H1 (cell line): ENCODE measurements around the gene CDK5RAP2. TPM values are rescaled to one million over a fixed set of nuclear protein-coding genes. Genes with fewer than 3 reads are reported as not detected.

ENCODE experiments used
- CTCF ChIA-PET: fragments of 300-600 bp; sonication (Branson Sonifier 250); formaldehyde crosslinking; loops from one replicate; lab custom pipeline; 2021; ENCODE audit not compliant: partially characterized antibody; lab: Charles Lee
- POLR2A ChIA-PET: fragments of 300-600 bp; sonication (Branson Sonifier 250); formaldehyde crosslinking; loops from one replicate; lab custom pipeline; 2021; ENCODE audit warnings: inconsistent platforms; ENCODE audit not compliant: partially characterized antibody; lab: Charles Lee
- DNase-seq, 2 experiments: peaks; one replicate each; pipeline versions ENCODE4 v3.0.0 to v3.0.0-alpha.2; 2010 to 2022; ENCODE audit warnings: low spot score in 2 of 2, low read depth in 1 of 2, mixed read lengths in 1 of 2
- FAIRE-seq: peaks from 2 replicates; lab custom pipeline; 2011; peaks lifted over from hg19 to GRCh38; lab: Jason Lieb, UNC
- H2AFZ ChIP-seq: 2 replicates; pipeline ENCODE4 v1.8.1; 2012; ENCODE audit warnings: low read length, inconsistent platforms
- H2AK5ac ChIP-seq: 2 replicates; pipeline ENCODE4 v1.6.1; 2013; ENCODE audit warnings: low read depth, low read length
- H2BK120ac ChIP-seq: replicated peaks from 2 replicates; pipeline ENCODE3; 2013; ENCODE audit warnings: low read depth, low read length, inconsistent platforms
- H2BK12ac ChIP-seq: 2 replicates; pipeline ENCODE4 v1.6.1; 2013; ENCODE audit warnings: low read depth, low read length
- H2BK15ac ChIP-seq: 2 replicates; pipeline ENCODE4 v1.6.1; 2013; ENCODE audit warnings: low read length
- H2BK20ac ChIP-seq: 2 replicates; pipeline ENCODE4 v1.6.1; 2013; ENCODE audit warnings: low read length
- H2BK5ac ChIP-seq: 2 replicates; pipeline ENCODE4 v1.6.1; 2013; ENCODE audit warnings: low read depth, low read length
- H3K14ac ChIP-seq: 2 replicates; pipeline ENCODE4 v1.6.1; 2013; ENCODE audit warnings: inconsistent platforms; ENCODE audit not compliant: insufficient read length
- H3K18ac ChIP-seq: 2 replicates; pipeline ENCODE4 v1.6.1; 2013; ENCODE audit warnings: low read length; ENCODE audit errors: extremely low read depth
- H3K23ac ChIP-seq: 2 replicates; pipeline ENCODE4 v1.6.1; 2013; ENCODE audit warnings: inconsistent platforms; ENCODE audit not compliant: insufficient read length
- H3K23me2 ChIP-seq: 2 replicates; pipeline ENCODE4 v1.6.1; 2013; ENCODE audit warnings: low read depth, low read length
- H3K27ac ChIP-seq: 2 replicates; pipeline ENCODE4 v1.6.1; 2011; ENCODE audit warnings: low read depth, low read length, inconsistent platforms
- H3K27me3 ChIP-seq, 4 experiments: replicated peaks in 1 of 4; 1 replicate in 1 of 4; 2 replicates in 3 of 4; pipeline versions ENCODE4 v1.6.1 to v1.8.1; 2011 to 2013; ENCODE audit warnings: low read length in 3 of 4, mild to moderate bottlenecking in 3 of 4, inconsistent platforms in 2 of 4, mixed read lengths in 2 of 4, moderate library complexity in 1 of 4; ENCODE audit not compliant: control insufficient read depth in 3 of 4, insufficient read depth in 3 of 4; ENCODE audit errors: extremely low read depth in 1 of 4
- H3K36me3 ChIP-seq, 4 experiments: 2 replicates each; pipeline versions ENCODE4 v1.6.1 to v1.8.1; 2011 to 2013; ENCODE audit warnings: mild to moderate bottlenecking in 4 of 4, low read length in 3 of 4, moderate library complexity in 2 of 4, control low read depth in 1 of 4, inconsistent platforms in 1 of 4; ENCODE audit not compliant: insufficient read depth in 4 of 4, control insufficient read depth in 2 of 4
- H3K4ac ChIP-seq: replicated peaks from 2 replicates; pipeline ENCODE3; 2013; ENCODE audit warnings: low read length, low read depth, mixed read lengths, inconsistent platforms; ENCODE audit not compliant: insufficient read length
- H3K4me1 ChIP-seq, 4 experiments: replicated peaks in 1 of 4; 1 replicate in 1 of 4; 2 replicates in 3 of 4; pipeline versions ENCODE4 v1.6.1 to v1.8.1; 2011 to 2013; ENCODE audit warnings: low read length in 3 of 4, inconsistent platforms in 2 of 4, mixed read lengths in 1 of 4; ENCODE audit not compliant: insufficient read depth in 4 of 4, control insufficient read depth in 3 of 4
- H3K4me2 ChIP-seq, 2 experiments: 2 replicates each; pipeline versions ENCODE4 v1.6.1 to v1.8.1; 2011 to 2013; ENCODE audit warnings: low read depth in 2 of 2, low read length in 2 of 2, control low read depth in 1 of 2, inconsistent platforms in 1 of 2, mild to moderate bottlenecking in 1 of 2; ENCODE audit not compliant: insufficient read depth in 1 of 2
- H3K4me3 ChIP-seq, 4 experiments: fragments of 200-600, 300-600 bp in 1 of 4; sonication (generic), shearing (Covaris generic), sonication (Bioruptor Twin) in 1 of 4; 2 replicates each; pipeline versions ENCODE4 v1.5.1 to v1.8.1; 2011 to 2016; ENCODE audit warnings: low read length in 4 of 4, low read depth in 3 of 4, control low read depth in 2 of 4, inconsistent platforms in 2 of 4, mild to moderate bottlenecking in 2 of 4, mixed read lengths in 1 of 4, moderate library complexity in 1 of 4; ENCODE audit not compliant: insufficient read depth in 2 of 4; ENCODE audit errors: extremely low read depth in 1 of 4
- H3K56ac ChIP-seq: replicated peaks from 2 replicates; pipeline ENCODE3; 2013; ENCODE audit warnings: low read depth, mild to moderate bottlenecking, mixed read lengths, low read length, inconsistent platforms; ENCODE audit not compliant: insufficient read length
- H3K79me1 ChIP-seq: 2 replicates; pipeline ENCODE4 v1.6.1; 2013; ENCODE audit warnings: low read depth, low read length, control low read depth
- H3K79me2 ChIP-seq, 2 experiments: 2 replicates each; pipeline versions ENCODE4 v1.6.1 to v1.8.1; 2012 to 2013; ENCODE audit warnings: low read length in 2 of 2, mild to moderate bottlenecking in 2 of 2, inconsistent platforms in 1 of 2; ENCODE audit not compliant: insufficient read depth in 2 of 2, control insufficient read depth in 1 of 2
- H3K9ac ChIP-seq, 4 experiments: replicated peaks in 1 of 4; 1 replicate in 1 of 4; 2 replicates in 3 of 4; pipeline versions ENCODE4 v1.6.1 to v1.8.1; 2011 to 2013; ENCODE audit warnings: low read depth in 3 of 4, low read length in 3 of 4, control low read depth in 2 of 4, mild to moderate bottlenecking in 2 of 4, moderate library complexity in 2 of 4, inconsistent platforms in 1 of 4; ENCODE audit errors: extremely low read depth in 1 of 4
- H3K9me3 ChIP-seq, 2 experiments: 2 replicates each; pipeline versions ENCODE4 v1.6.1 to v1.8.1; 2012 to 2013; ENCODE audit warnings: mild to moderate bottlenecking in 2 of 2, moderate library complexity in 2 of 2, control low read depth in 1 of 2, inconsistent platforms in 1 of 2, low read depth in 1 of 2, low read length in 1 of 2, mixed read lengths in 1 of 2; ENCODE audit not compliant: insufficient read depth in 2 of 2
- H4K20me1 ChIP-seq, 2 experiments: replicated peaks in 1 of 2; 2 replicates each; pipeline versions ENCODE3 to v1.8.1; 2011 to 2013; ENCODE audit warnings: inconsistent platforms in 2 of 2, low read length in 2 of 2, mild to moderate bottlenecking in 1 of 2; ENCODE audit not compliant: insufficient read depth in 2 of 2, control insufficient read depth in 1 of 2
- H4K5ac ChIP-seq: 2 replicates; pipeline ENCODE4 v1.6.1; 2013; ENCODE audit warnings: low read length, low read depth, mixed read lengths, inconsistent platforms; ENCODE audit not compliant: insufficient read length
- H4K8ac ChIP-seq: 2 replicates; pipeline ENCODE4 v1.8.0; 2013; ENCODE audit warnings: mild to moderate bottlenecking, moderate library complexity, low read length, inconsistent platforms; ENCODE audit not compliant: insufficient read depth; ENCODE audit errors: extremely low read depth
- H4K91ac ChIP-seq: replicated peaks from 2 replicates; pipeline ENCODE3; 2013; ENCODE audit warnings: low read length, mixed read lengths, inconsistent platforms; ENCODE audit not compliant: insufficient read length
- CBX8 ChIP-seq: fragments of 300-800, 300-1000 bp; sonication (generic); IDR thresholded peaks from 2 replicates; pipeline ENCODE4 v1.7.1; 2016; ENCODE audit warnings: low read depth, low read length, borderline replicate concordance
- CHD1 ChIP-seq: IDR thresholded peaks from 2 replicates; pipeline ENCODE4 v1.6.1; 2012; ENCODE audit warnings: low read depth, low read length, improper control_type of control experiment
- CTBP2 ChIP-seq: IDR thresholded peaks from 2 replicates; pipeline ENCODE4 v1.7.0; 2011; ENCODE audit warnings: borderline replicate concordance, mild to moderate bottlenecking, moderate library complexity, mixed read lengths, low read length; ENCODE audit not compliant: insufficient read depth, insufficient read length
- GTF2F1 ChIP-seq: IDR thresholded peaks from 2 replicates; pipeline ENCODE4 v1.6.1; 2012; ENCODE audit warnings: low read depth, low read length, improper control_type of control experiment, borderline replicate concordance
- HDAC2 ChIP-seq, 2 experiments: fragments of 300-600 bp in 1 of 2; sonication (generic) in 1 of 2; IDR thresholded peaks; 2 replicates each; pipeline ENCODE4 v1.6.1; 2011 to 2012; ENCODE audit warnings: low read depth in 2 of 2, low read length in 2 of 2, mild to moderate bottlenecking in 2 of 2, moderate library complexity in 2 of 2, borderline replicate concordance in 1 of 2, inconsistent platforms in 1 of 2
- KDM4A ChIP-seq: IDR thresholded peaks from one replicate; pipeline ENCODE4 v1.7.1; 2012; ENCODE audit warnings: low read depth, mild to moderate bottlenecking, moderate library complexity, low read length, inconsistent platforms; ENCODE audit not compliant: severe bottlenecking
- KDM5A ChIP-seq: fragments of 200-600 bp; IDR thresholded peaks from 2 replicates; pipeline ENCODE4 v1.7.1; 2012; ENCODE audit warnings: mild to moderate bottlenecking, low read length, inconsistent platforms, mixed read lengths
- POU5F1 ChIP-seq: IDR thresholded peaks from 2 replicates; pipeline ENCODE4 v1.6.1; 2011; ENCODE audit warnings: low read depth, mild to moderate bottlenecking, low read length, moderate library complexity
- RXRA ChIP-seq: IDR thresholded peaks from 2 replicates; pipeline ENCODE4 v1.6.1; 2011; ENCODE audit warnings: low read depth, mild to moderate bottlenecking, low read length, moderate library complexity; ENCODE audit not compliant: insufficient read depth
- SIX5 ChIP-seq: IDR thresholded peaks from 2 replicates; pipeline ENCODE4 v1.6.1; 2011; ENCODE audit warnings: mild to moderate bottlenecking, low read depth, low read length
- SP2 ChIP-seq: IDR thresholded peaks from 2 replicates; pipeline ENCODE4 v1.6.1; 2012; ENCODE audit warnings: mild to moderate bottlenecking, low read length, inconsistent platforms
- TCF12 ChIP-seq: IDR thresholded peaks from 2 replicates; pipeline ENCODE4 v1.6.1; 2011; ENCODE audit warnings: low read depth, mild to moderate bottlenecking, low read length
- TEAD4 ChIP-seq: IDR thresholded peaks from 2 replicates; pipeline ENCODE4 v1.6.1; 2012; ENCODE audit warnings: low read depth, low read length, inconsistent platforms, mixed read lengths
- WGBS, 2 experiments: shearing (Covaris generic) in 1 of 2; methylation state at CpG; one replicate each; pipeline versions ENCODE4 v1.1.6 to v1.1.7; 2013 to 2015; ENCODE audit warnings: low lambda C conversion rate in 2 of 2, mixed read lengths in 2 of 2, inconsistent platforms in 1 of 2, low coverage in 1 of 2, missing lambda C conversion rate in 1 of 2; ENCODE audit not compliant: insufficient replicate concordance in 2 of 2, insufficient coverage in 1 of 2, insufficient read length in 1 of 2; ENCODE audit errors: extremely low coverage in 1 of 2, missing lambda C conversion rate in 1 of 2; 5-methylcytosine and 5-hydroxymethylcytosine counted together
- polyA plus RNA-seq, 7 experiments: library from polyadenylated mRNA; depleted of rRNA in 3 of 7; stranded (reverse) in 5 of 7; unstranded in 2 of 7; fragments of >200 nt in 5 of 7; fragments of 200-250 nt in 2 of 7; gene quantifications; 1 replicate in 5 of 7; 2 replicates in 1 of 7; 4 replicates in 1 of 7; pipeline versions ENCODE4 v1.2.1 to v1.2.3, GENCODE V29; 2011 to 2013; ENCODE audit warnings: missing spikeins in 2 of 7, mixed read lengths in 2 of 7
- total RNA-seq: library from RNA; stranded (reverse); fragmentation: NEBNext Ultra II Directional; extraction: Animal tissue kit (Norgen Biotek cat#: 25700); gene quantifications from 2 replicates; pipeline ENCODE4 v1.2.1, GENCODE V29; 2021

The CDK5RAP2 gene
- total and polyA plus RNA-seq, 2 of the 8 experiments (the other 6 are each of a cell fraction or from before 2014, with no cell fraction given), result 19.8 to 49.4 TPM

GRCh38 chr9:120402741-120403542 is 177.0 kb downstream of the CDK5RAP2 start:
- H2AK5ac ChIP-seq, result no peak overlapping the region
- H3K79me2 ChIP-seq, result no peaks in the 10 kb centered on the region
- 0 out of 2 replicates have a peak overlapping the region, but pooled peaks have one; percentile 38 for H4K8ac ChIP-seq
- no peak overlapping the region for H3K14ac ChIP-seq
- H3K79me1 ChIP-seq, result no peaks in the 10 kb centered on the region
- DNase-seq, result no peak
- no peaks in the 10 kb centered on the region for H4K20me1 ChIP-seq
- no peak overlapping the region for H3K18ac ChIP-seq
- no peak overlapping the region for H3K4me3 ChIP-seq
- WGBS, 2 experiments, result 91% methylated on average over 12 of the region's 13 CpGs; no CpG with 5 or more reads in 1 of the 2 experiments
- no peak overlapping the region for H3K9ac ChIP-seq
- H3K9me3 ChIP-seq, result no peaks in the 10 kb centered on the region
- no peaks in the 10 kb centered on the region; a peak in 1 of 7 replicates for H3K4me1 ChIP-seq
- no peaks in the 10 kb centered on the region for H3K27me3 ChIP-seq
- H2BK20ac ChIP-seq, result no peak overlapping the region
- H2BK120ac ChIP-seq, result no peak overlapping the region
- no peak overlapping the region for H3K56ac ChIP-seq
- no peak overlapping the region for H2BK5ac ChIP-seq
- ChIA-PET CTCF (interaction anchor here (0.7 to 2.1 kb wide), 3 partner anchors 8 to 74 kb away, joined by 3 to 5 read pairs (median 3); no protein-coding TSS in a partner anchor), POLR2A (no interaction called here)
- no peak overlapping the region for H2AFZ ChIP-seq
- H3K36me3 ChIP-seq, result peaks cover 29 to 83% (median 55%) of the 10 kb centered on the region in 4 experiments; a peak in 7 of 8 replicates
- no peak overlapping the region for H3K27ac ChIP-seq
- no peak overlapping the region for H4K5ac ChIP-seq
- no peak overlapping the region for H2BK12ac ChIP-seq
- FAIRE-seq, result no peak
- no peak overlapping the region for H4K91ac ChIP-seq
- H3K4me2 ChIP-seq, result no peak overlapping the region
- no peak overlapping the region for H2BK15ac ChIP-seq
- H3K23ac ChIP-seq, result no peak overlapping the region
- H3K23me2 ChIP-seq, result no peaks in the 10 kb centered on the region
- no peak overlapping the region for H3K4ac ChIP-seq
- TF ChIP-seq CTBP2 (no peak), CHD1 (no peak), TCF12 (no peak), POU5F1 (no peak), GTF2F1 (no peak), SIX5 (no peak), TEAD4 (no peak), HDAC2 (IDR thresholded peaks at IDR 0.05; ENCODE audit: borderline replicate concordance in 1 of 2, low read depth in 2 of 2, low read length in 2 of 2) (no peak), SP2 (no peak), KDM4A (no peak), RXRA (no peak), KDM5A (no peak), CBX8 (no peak)
